Calu3 (cell line): Measurements from ENCODE around the gene CCDC152. TPM values are rescaled to one million over a fixed set of nuclear protein-coding genes. Genes with fewer than 3 reads are reported as not detected.
"Not testable (repeated sequence)": the region's sequence is repeated elsewhere in the genome, so short reads cannot be mapped to it uniquely, and the experiment has no call there.

ENCODE experiments used
- BruUV-seq: library from RNA; stranded (reverse); fragments of 400-500 nt; replicated peaks from 2 replicates; lab custom pipeline; 2021; lab: Mats Ljungman, UMichigan
- CTCF ChIA-PET: fragments of 300-600 bp; sonication (Branson Sonifier 250); formaldehyde crosslinking; loops from one replicate; lab custom pipeline; 2022; ENCODE audit warnings: antibody characterized with exemption; lab: Charles Lee
- DNase-seq: peaks from one replicate; pipeline ENCODE4 v3.0.0; 2022
- H3K27ac Mint-ChIP-seq: one replicate; pipeline ENCODE4 v1.8.0; 2022; ENCODE audit warnings: mixed read lengths; ENCODE audit not compliant: unreplicated experiment
- H3K27me3 Mint-ChIP-seq: one replicate; pipeline ENCODE4 v1.8.0; 2022; ENCODE audit warnings: mixed read lengths; ENCODE audit not compliant: unreplicated experiment
- H3K36me3 Mint-ChIP-seq: one replicate; pipeline ENCODE4 v1.8.0; 2022; ENCODE audit warnings: mild to moderate bottlenecking, moderate library complexity, mixed read lengths; ENCODE audit not compliant: insufficient read depth, unreplicated experiment
- H3K4me1 Mint-ChIP-seq: one replicate; pipeline ENCODE4 v1.8.0; 2022; ENCODE audit warnings: mild to moderate bottlenecking, low read depth, mixed read lengths; ENCODE audit not compliant: unreplicated experiment
- H3K4me3 Mint-ChIP-seq: one replicate; pipeline ENCODE4 v1.8.0; 2022; ENCODE audit warnings: mild to moderate bottlenecking, low read depth, moderate library complexity, mixed read lengths; ENCODE audit not compliant: unreplicated experiment
- H3K9me3 Mint-ChIP-seq: one replicate; pipeline ENCODE4 v1.8.0; 2022; ENCODE audit warnings: low read depth, mixed read lengths; ENCODE audit not compliant: unreplicated experiment
- CTCF ChIP-seq: fragments of 200-600 bp; IDR thresholded peaks from one replicate; pipeline ENCODE4 v1.8.0; 2022; ENCODE audit warnings: antibody characterized with exemption; ENCODE audit not compliant: unreplicated experiment
- intact Hi-C: fragments of 100-400 bp; cut with micrococcal nuclease; formaldehyde crosslinking; loops from one replicate; pipeline ENCODE4 v1.10.0; 2022; ENCODE audit not compliant: unreplicated experiment
- total RNA-seq: library from RNA; stranded (reverse); gene quantifications from 2 replicates; pipeline ENCODE4 v1.2.3, GENCODE V29; 2022

CCDC152 gene
- total RNA-seq, 1 experiment from 2014 or later = 16.3 TPM

- no peak for DNase-seq
- TF ChIP-seq CTCF = no peak
- Mint-ChIP-seq H3K27ac (no peak overlapping the region), H3K4me1 (peaks cover 14% of the 10 kb centered on the region), H3K4me3 (no peak overlapping the region), H3K9me3 (no peaks in the 10 kb centered on the region), H3K27me3 (no peaks in the 10 kb centered on the region), H3K36me3 (no peaks in the 10 kb centered on the region)
- intact Hi-C loops = no loop called here
- CTCF ChIA-PET = no interaction called here
- no TSS peak for BruUV-seq
These were observed 56.9 kb downstream of the CCDC152 start for GRCh38 chr5:42813533-42813932.

DNA sequence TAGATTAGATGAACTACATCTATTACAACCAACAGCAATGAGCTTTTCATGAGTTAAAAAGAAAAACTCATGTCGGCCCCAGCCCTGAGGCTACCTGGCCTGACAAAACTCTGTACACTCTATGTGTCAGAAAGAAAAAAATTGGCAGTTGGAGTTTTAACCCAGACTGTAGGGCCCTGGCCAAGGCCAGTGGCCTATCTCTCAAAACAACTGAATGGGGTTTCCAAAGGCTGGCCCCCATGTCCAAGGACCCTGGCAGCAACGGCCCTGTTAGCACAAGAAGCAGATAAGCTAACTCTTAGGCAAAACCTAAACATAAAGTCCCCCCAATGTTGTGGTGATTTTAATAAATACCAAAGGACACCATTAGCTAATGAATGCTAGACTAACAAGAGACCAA lies 59.9 kb downstream of the CCDC152 start:
- intact Hi-C loops, H3K4me3 Mint-ChIP-seq, H3K4me1 Mint-ChIP-seq, DNase-seq, H3K9me3 Mint-ChIP-seq, H3K27ac Mint-ChIP-seq, H3K36me3 Mint-ChIP-seq, CTCF ChIA-PET, BruUV-seq, H3K27me3 Mint-ChIP-seq: not testable (repeated sequence)

DNA sequence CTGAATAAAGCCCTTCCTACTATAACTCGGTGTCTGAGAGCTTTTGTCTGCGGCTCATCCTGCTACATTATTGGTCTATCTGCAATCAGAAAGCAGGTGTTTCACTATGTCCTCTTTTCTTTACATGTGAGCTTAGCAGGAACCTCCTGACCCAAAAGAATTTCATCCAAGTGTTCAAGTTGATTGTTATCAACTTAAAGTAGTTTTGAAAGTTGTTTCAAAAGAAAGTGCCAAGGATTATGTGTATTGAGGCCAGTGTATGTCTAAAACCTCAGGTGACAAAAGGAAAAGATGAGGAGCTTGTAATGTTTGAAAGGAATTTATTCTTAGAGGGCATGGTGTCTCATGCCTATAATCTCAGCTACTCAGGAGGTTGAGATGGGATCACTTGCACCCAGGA lies 63.1 kb downstream of the CCDC152 start:
- BruUV-seq = no TSS peak
- peaks cover 9% of the 10 kb centered on the region for H3K4me1 Mint-ChIP-seq
- H3K27me3 Mint-ChIP-seq = no peaks in the 10 kb centered on the region
- CTCF ChIA-PET = no interaction called here
- no peak overlapping the region for H3K4me3 Mint-ChIP-seq
- no peak overlapping the region for H3K27ac Mint-ChIP-seq
- DNase-seq = no peak
- TF ChIP-seq CTCF = no peak
- peaks cover 4% of the 10 kb centered on the region for H3K9me3 Mint-ChIP-seq
- H3K36me3 Mint-ChIP-seq = no peaks in the 10 kb centered on the region
- intact Hi-C loops = no loop called here

DNA sequence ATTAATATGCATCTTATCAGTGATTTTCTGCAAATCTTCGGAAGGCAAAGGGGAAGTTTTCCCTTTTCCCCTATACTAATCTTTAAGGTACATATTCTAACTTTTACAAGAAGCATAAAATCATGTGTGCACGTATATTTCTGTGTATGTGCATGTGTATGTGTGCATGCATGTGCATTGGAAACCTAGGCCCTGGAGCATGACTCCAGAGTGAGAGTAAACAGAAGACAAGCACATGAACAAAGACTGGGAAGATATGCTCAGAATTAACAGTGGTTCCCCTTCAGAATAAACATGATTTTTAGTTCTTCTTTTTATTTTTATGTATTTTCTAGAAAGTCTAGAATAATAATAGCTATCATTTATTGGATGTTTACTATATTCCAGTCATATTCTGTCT lies 65.9 kb downstream of the CCDC152 start:
- peaks cover 19% of the 10 kb centered on the region for H3K4me1 Mint-ChIP-seq
- H3K4me3 Mint-ChIP-seq = no peak overlapping the region
- peaks cover 4% of the 10 kb centered on the region for H3K9me3 Mint-ChIP-seq
- BruUV-seq = no TSS peak
- H3K27ac Mint-ChIP-seq = no peak overlapping the region
- no peaks in the 10 kb centered on the region for H3K27me3 Mint-ChIP-seq
- TF ChIP-seq CTCF = no peak
- CTCF ChIA-PET = interaction anchor here (0.6 kb wide), 1 partner anchor 349 kb away, joined by 4 read pairs; no protein-coding TSS in a partner anchor
- intact Hi-C loops = no loop called here
- DNase-seq = no peak
- H3K36me3 Mint-ChIP-seq = no peaks in the 10 kb centered on the region

DNA sequence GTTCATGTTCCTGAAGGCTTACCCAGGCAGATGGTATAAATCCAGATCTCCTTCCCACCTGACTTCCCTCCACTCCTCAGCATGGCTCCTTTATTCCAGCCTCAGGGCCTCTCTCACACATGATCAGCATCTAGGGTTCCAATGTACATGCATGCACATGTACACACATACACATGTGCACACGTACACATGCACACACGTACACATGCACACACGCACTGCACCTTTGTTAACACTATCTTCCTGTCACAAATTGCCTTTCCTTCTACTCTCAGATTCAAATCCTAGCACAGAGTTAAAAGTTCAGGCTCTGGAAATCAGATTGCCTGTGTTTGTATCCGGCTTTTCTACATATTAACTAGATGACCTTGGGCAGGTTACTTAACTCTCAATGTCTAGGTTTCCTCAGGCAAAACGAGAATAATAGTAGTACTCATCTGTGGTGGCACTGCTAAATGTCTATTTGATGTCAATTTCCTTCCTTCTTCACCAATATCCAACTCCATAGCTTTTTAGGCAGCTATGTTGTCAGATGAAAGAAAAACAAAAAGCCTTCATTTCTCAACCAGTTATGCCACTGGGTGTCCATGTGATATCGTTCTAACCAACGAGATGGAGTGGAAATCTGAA lies 67.8 kb downstream of the CCDC152 start:
- intact Hi-C loops = no loop called here
- no peak overlapping the region for H3K4me3 Mint-ChIP-seq
- no peak for TF ChIP-seq CTCF
- peaks cover 19% of the 10 kb centered on the region for H3K4me1 Mint-ChIP-seq
- H3K27me3 Mint-ChIP-seq = no peaks in the 10 kb centered on the region
- DNase-seq = no peak
- no TSS peak for BruUV-seq
- no peak overlapping the region for H3K27ac Mint-ChIP-seq
- H3K36me3 Mint-ChIP-seq = no peaks in the 10 kb centered on the region
- H3K9me3 Mint-ChIP-seq = peaks cover 4% of the 10 kb centered on the region
- CTCF ChIA-PET = no interaction called here
